Retinal pigment epithelial cell (primary cell): ENCODE data around the gene KRTAP5-7.

Experiments
- DNase-seq: peaks from one replicate; pipeline ENCODE4 v3.0.0-alpha.2; 2010; ENCODE audit warnings: low read depth
- H3K4me3 ChIP-seq: 2 replicates; pipeline ENCODE4 v1.5.1; 2011; ENCODE audit warnings: mild to moderate bottlenecking, low read length, control low read depth, moderate library complexity
- TF ChIP-seq, protein P1 (sequence below): conservative IDR thresholded peaks from 2 replicates; pipeline ENCODE4 v1.5.1; 2011; ENCODE audit warnings: low read depth, low read length, control low read depth, inconsistent platforms

The KRTAP5-7 gene

DNA sequence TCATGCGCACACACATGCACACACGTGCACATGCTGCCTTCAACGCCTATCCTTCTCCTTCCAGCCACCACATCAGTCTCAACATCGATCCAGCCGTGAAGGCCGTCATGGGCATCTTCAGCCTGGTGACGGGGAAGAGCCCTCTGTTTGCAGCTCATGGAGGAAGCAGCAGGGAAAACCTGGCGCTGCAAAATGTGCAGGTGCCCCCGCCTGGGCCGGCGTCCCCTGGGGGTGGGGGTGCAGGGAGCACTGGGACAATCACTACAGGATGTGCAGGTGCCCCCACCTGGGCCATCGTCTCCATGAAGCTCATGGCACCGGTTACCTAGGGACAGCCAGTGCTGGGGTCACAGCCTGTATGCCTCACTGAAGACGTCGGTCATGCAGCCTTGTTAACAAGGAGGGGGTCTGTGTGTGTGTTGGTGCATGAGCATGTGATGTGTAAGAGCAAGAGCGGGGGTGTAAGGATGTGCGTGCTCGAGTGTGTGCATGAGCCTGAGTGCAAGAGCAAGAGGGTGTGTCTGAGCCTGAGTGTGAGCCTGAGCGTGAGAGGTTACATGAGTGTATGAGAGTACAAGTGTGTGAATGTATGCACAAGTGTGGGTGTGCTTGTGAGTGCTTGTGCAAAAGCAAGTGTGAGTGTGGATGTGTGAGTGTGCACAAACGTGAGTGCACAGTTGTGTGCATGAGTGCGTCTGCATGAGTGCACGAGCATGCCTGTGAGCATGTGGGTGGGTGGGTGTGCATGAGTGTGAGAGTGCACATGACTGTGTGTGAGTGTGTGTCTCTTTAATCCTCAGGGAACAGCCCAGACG, 42.6 kb upstream of the KRTAP5-7 start:
- DNase-seq: no peak
- H3K4me3 ChIP-seq: no peak overlapping the region
- TF ChIP-seq, protein P1, sequence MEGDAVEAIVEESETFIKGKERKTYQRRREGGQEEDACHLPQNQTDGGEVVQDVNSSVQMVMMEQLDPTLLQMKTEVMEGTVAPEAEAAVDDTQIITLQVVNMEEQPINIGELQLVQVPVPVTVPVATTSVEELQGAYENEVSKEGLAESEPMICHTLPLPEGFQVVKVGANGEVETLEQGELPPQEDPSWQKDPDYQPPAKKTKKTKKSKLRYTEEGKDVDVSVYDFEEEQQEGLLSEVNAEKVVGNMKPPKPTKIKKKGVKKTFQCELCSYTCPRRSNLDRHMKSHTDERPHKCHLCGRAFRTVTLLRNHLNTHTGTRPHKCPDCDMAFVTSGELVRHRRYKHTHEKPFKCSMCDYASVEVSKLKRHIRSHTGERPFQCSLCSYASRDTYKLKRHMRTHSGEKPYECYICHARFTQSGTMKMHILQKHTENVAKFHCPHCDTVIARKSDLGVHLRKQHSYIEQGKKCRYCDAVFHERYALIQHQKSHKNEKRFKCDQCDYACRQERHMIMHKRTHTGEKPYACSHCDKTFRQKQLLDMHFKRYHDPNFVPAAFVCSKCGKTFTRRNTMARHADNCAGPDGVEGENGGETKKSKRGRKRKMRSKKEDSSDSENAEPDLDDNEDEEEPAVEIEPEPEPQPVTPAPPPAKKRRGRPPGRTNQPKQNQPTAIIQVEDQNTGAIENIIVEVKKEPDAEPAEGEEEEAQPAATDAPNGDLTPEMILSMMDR: no peak

DNA sequence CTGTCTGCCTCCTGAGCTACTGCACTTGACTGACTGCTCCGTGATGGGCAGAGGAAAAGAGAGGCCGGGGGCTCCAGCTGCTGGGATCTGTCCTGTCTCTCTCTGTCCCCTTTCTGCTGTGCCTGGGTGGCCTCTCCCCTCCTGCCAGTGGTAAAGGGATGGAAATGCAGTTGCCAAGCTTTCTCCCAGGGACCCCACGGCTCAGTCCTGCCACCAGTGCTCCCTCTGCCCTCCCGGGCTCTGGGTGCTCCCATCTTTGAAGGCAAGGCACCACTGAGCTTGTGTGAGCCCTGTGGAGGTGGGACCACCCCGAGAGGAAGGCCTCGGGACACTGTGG, 42.0 kb upstream of the KRTAP5-7 start:
- no peak overlapping the region for H3K4me3 ChIP-seq
- no peak for DNase-seq
- TF ChIP-seq, protein P1: no peak

DNA sequence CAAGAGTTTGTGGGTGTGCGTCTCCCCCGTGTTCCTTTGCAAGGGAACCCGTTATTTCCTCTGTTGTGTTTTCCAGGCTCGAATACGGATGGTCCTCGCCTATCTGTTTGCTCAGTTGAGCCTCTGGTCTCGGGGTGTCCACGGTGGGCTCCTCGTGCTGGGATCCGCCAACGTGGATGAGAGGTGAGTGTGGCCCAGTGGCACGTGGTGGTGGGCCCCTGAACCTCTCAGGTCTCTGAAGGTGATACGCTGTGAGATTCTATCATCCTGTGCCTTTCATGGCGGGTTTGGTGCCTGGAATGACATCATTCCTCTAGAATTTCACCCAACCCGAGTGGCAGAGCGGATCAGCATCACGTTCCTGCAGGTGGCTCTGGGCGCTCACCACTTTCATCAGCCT, 41.6 kb upstream of the KRTAP5-7 start:
- TF ChIP-seq, protein P1: no peak
- DNase-seq: no peak
- no peak overlapping the region for H3K4me3 ChIP-seq

DNA sequence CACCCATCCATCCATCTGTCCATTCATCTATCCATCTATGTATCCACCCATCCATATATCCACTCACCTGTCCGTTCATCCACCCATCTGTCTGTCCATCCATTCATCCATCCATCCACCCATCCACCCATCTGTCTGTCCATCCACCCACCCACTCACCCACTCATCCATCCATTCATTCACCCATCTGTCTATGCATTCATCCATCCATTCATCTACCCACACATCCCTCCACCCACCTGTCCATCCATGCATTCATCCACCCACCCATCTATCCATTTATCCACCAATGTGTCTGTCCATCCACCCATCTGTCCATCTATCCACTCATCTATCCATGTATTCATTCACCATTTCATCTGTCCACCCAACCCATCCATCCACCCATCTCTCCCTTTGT, 40.7 kb upstream of the KRTAP5-7 start:
- TF ChIP-seq, protein P1: no peak
- H3K4me3 ChIP-seq: no peak overlapping the region
- DNase-seq: no peak

DNA sequence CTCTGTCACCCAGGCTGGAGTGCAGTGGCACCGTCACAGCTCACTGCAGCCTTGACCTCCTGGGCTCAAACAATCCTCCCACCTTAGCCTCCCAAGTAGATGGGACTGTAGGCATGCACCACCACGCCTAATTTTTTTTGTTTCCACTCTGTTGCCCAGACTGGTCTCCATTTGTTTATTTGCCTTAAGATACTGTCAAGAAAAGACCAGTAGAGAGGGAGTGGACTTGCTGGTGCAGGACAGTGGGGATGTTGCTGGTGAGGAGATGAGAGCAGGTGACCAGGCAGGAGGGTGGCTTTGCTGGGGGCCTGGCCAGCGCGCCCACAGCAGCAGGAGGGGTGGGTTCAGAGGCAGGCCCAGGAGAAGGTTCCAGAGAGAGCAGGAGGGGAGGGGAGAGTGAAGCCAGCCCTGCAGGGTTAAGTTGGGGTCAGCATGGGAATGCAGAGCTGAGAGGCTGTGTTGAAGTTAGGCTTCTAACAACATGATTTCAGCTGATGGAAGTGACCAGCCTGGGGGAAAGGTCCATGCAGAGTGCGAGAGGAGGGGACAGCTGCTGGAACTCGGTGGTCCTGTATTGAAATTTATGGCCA, 38.3 kb upstream of the KRTAP5-7 start:
- H3K4me3 ChIP-seq: no peak overlapping the region
- TF ChIP-seq, protein P1: no peak
- DNase-seq: no peak

DNA sequence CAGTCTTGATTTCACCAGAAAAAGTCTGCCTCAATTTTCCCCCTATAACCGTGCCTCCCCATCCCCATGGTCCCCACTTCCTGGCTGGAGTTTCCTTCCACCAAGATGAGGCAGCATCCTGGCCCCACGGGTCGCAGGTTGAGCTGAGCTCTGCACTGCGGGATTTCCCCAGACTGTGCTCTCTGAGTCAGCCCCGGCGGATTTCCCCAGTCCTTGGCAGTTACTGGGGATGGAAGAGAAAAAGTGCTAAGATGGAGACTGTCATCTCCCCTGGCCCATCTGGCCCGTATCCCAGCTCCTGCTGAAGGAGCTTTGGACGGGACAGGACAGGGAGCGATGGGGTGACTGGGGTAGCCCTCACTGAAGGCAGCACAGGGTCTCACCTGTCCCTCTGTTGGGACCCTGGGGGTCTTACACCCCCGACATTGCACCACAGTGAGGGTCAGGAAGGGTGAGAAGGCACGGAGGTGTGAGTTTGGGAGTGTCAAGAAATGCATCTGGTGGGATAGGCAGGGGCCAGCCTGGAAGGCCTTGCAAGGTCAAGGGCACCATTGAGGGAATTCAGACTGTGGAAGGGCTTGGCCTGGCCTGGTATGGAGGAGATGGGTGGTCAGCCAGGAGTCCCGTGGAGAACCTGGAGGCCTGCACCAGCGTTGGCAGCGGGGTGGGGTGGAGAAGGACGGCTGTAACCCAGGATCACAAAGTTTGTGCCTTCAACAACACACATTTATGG, 37.6 kb upstream of the KRTAP5-7 start:
- DNase-seq: no peak
- no peak overlapping the region for H3K4me3 ChIP-seq
- TF ChIP-seq, protein P1: no peak
